HepG2 (cell line): ENCODE results near the gene MRFAP1L1. TPM values are rescaled to one million over a fixed set of nuclear protein-coding genes. Genes with fewer than 3 reads are reported as not detected.
A peak's percentile ranks its signal among the peaks of the same experiment; 100 is the strongest.

Experiments
- ATM ChIP-seq: fragments of 450-650 bp; IDR thresholded peaks from 2 replicates; pipeline ENCODE4 v1.7.1; 2017; ENCODE audit warnings: mild to moderate bottlenecking, borderline replicate concordance
- CBX5 ChIP-seq: sonication (generic); formaldehyde crosslinking; IDR thresholded peaks from 2 replicates; pipeline ENCODE4 v1.4.0; 2020; ENCODE audit warnings: missing genetic modification reagents, borderline replicate concordance
- HNF4A ChIP-seq: sonication (generic); formaldehyde crosslinking; IDR thresholded peaks from 2 replicates; pipeline ENCODE4 v1.4.0; 2020; ENCODE audit warnings: missing genetic modification reagents
- NPAS2 ChIP-seq: sonication (generic); formaldehyde crosslinking; IDR thresholded peaks from 2 replicates; pipeline ENCODE4 v1.8.0; 2022; ENCODE audit warnings: mild to moderate bottlenecking, missing genetic modification reagents, borderline replicate concordance
- SOX13 ChIP-seq, 3 experiments: fragments of 450-650 bp in 1 of 3; sonication (generic) in 1 of 3; formaldehyde crosslinking in 1 of 3; IDR thresholded peaks in 2 of 3; conservative IDR thresholded peaks in 1 of 3; 2 replicates each; pipeline versions ENCODE4 v1.5.0 to v1.6.1; 2016 to 2020; ENCODE audit warnings: antibody characterized with exemption in 1 of 3, mild to moderate bottlenecking in 1 of 3, missing compliant biosample characterization in 1 of 3, missing genetic modification reagents in 1 of 3, moderate library complexity in 1 of 3
- SOX5 ChIP-seq: IDR thresholded peaks from 2 replicates; pipeline ENCODE4 v1.6.1; 2016; ENCODE audit warnings: borderline replicate concordance
- SRY ChIP-seq: sonication (generic); formaldehyde crosslinking; IDR thresholded peaks from 2 replicates; pipeline ENCODE4 v1.8.0; 2022; ENCODE audit warnings: mild to moderate bottlenecking, missing genetic modification reagents
- ZBTB40 ChIP-seq, 2 experiments: fragments of 450-650 bp in 1 of 2; sonication (generic) in 1 of 2; formaldehyde crosslinking in 1 of 2; IDR thresholded peaks; 2 replicates each; pipeline versions ENCODE4 v1.6.1 to v1.8.0; 2016 to 2022; ENCODE audit warnings: antibody characterized with exemption in 1 of 2, mild to moderate bottlenecking in 1 of 2, missing genetic modification reagents in 1 of 2
- ZNF142 ChIP-seq: sonication (generic); formaldehyde crosslinking; IDR thresholded peaks from 2 replicates; pipeline ENCODE4 v1.4.0; 2020; ENCODE audit warnings: missing genetic modification reagents
- ZNF230 ChIP-seq: sonication (generic); formaldehyde crosslinking; IDR thresholded peaks from 2 replicates; pipeline ENCODE4 v1.4.0; 2020; ENCODE audit warnings: mild to moderate bottlenecking, missing genetic modification reagents
- ZNF362 ChIP-seq: sonication (generic); formaldehyde crosslinking; IDR thresholded peaks from 2 replicates; pipeline ENCODE4 v1.4.0; 2020; ENCODE audit warnings: missing genetic modification reagents, mild to moderate bottlenecking, borderline replicate concordance
- ZSCAN21 ChIP-seq: sonication (generic); formaldehyde crosslinking; IDR thresholded peaks from 2 replicates; pipeline ENCODE4 v1.8.0; 2022; ENCODE audit warnings: mild to moderate bottlenecking, missing genetic modification reagents, moderate library complexity, borderline replicate concordance
- polyA plus RNA-seq, 8 experiments: library from polyadenylated mRNA; depleted of rRNA in 3 of 8; stranded (reverse) in 7 of 8; unstranded in 1 of 8; fragments of >200 nt; fragmentation: Illumina TruSeq in 4 of 8; extraction: Trizol in 4 of 8; gene quantifications; 2 replicates each; pipeline versions ENCODE4 v1.2.1 to v1.2.3, GENCODE V29; 2011 to 2016; ENCODE audit warnings: low read depth in 4 of 8, missing spikeins in 1 of 8, mixed read lengths in 1 of 8; ENCODE audit not compliant: insufficient read depth in 1 of 8
- total RNA-seq, 5 experiments: library from RNA; depleted of rRNA; stranded (reverse); fragments of >200 nt; fragmentation: Illumina TruSeq; extraction: Trizol; gene quantifications; 2 replicates each; pipeline ENCODE4 v1.2.3, GENCODE V29; 2016; ENCODE audit warnings: low read depth in 1 of 5

The MRFAP1L1 gene
- total and polyA plus RNA-seq, 2 of the 13 experiments (the other 11 are each of a cell fraction or from before 2014, with no cell fraction given), result 44.8 to 76.6 TPM

GRCh38 chr4:6674500-6675149, 35.0 kb downstream of the MRFAP1L1 start (continued):
- 0 out of 2 replicates have a peak, but pooled peaks have one; percentile 17 for TF ChIP-seq ZNF142
- no peak for TF ChIP-seq ZSCAN21
- TF ChIP-seq CBX5 (CRISPR knock-in tag), result no peak
- TF ChIP-seq ZNF362 (CRISPR knock-in tag), result no peak
- TF ChIP-seq NPAS2 (CRISPR knock-in tag), result no peak
- no peak for TF ChIP-seq SOX13 (IDR thresholded peaks at IDR 0.05)
- 0 out of 4 replicates have a peak, but pooled peaks of 1 of the 2 experiments have one; percentile 11 for TF ChIP-seq SOX13 (CRISPR knock-in tag; conservative IDR thresholded peaks at IDR 0.05 in 1 of 2, IDR thresholded peaks at IDR 0.05 in 1 of 2)
- TF ChIP-seq ZNF230 (CRISPR knock-in tag), result no peak
- TF ChIP-seq SRY (CRISPR knock-in tag), result no peak
- TF ChIP-seq HNF4A (CRISPR knock-in tag), result no peak
- TF ChIP-seq ATM, result no peak
- no peak for TF ChIP-seq SOX5 (CRISPR knock-in tag)
- TF ChIP-seq ZBTB40 (IDR thresholded peaks at IDR 0.05), result no peak
- no peak for TF ChIP-seq ZBTB40 (CRISPR knock-in tag; IDR thresholded peaks at IDR 0.05)
